HG02623 (cell line): ENCODE results near the gene WDR33.

Source experiments
- ATAC-seq: cut with Tn5 transposase; IDR thresholded peaks from one replicate; pipeline ENCODE4 v1.9.1; 2021; ENCODE audit warnings: moderate library complexity; ENCODE audit not compliant: unreplicated experiment

Gene WDR33

GRCh38 chr2:127721978-127722355 is 89.0 kb downstream of the WDR33 start:
- ATAC-seq, result no peak

- ATAC-seq, result no peak
Observed at GRCh38 chr2:127721311-127721977, 89.5 kb downstream of the WDR33 start.

- ATAC-seq, result no peak
Observed at GRCh38 chr2:127719301-127720218, 91.4 kb downstream of the WDR33 start.

GRCh38 chr2:127718271-127718670 is 92.7 kb downstream of the WDR33 start:
- ATAC-seq, result no peak

- ATAC-seq, result no peak
Observed at GRCh38 chr2:127715778-127716449, 95.1 kb downstream of the WDR33 start.

- no peak for ATAC-seq
Observed at GRCh38 chr2:127713562-127713961, 97.4 kb downstream of the WDR33 start.

- ATAC-seq, result no peak
Observed at GRCh38 chr2:127712999-127713398, 98.0 kb downstream of the WDR33 start.

- ATAC-seq, result no peak
Observed at GRCh38 chr2:127709336-127709735, 101.6 kb downstream of the WDR33 start.

GRCh38 chr2:127707890-127708648 is 102.9 kb downstream of the WDR33 start:
- no peak for ATAC-seq

GRCh38 chr2:127706215-127706990 is 104.6 kb downstream of the WDR33 start:
- ATAC-seq, result no peak

- ATAC-seq, result no peak
Observed at GRCh38 chr2:127705391-127706065, 105.4 kb downstream of the WDR33 start.

- no peak for ATAC-seq
Observed at GRCh38 chr2:127704641-127705390, 106.2 kb downstream of the WDR33 start.

- no peak for ATAC-seq
Observed at GRCh38 chr2:127703282-127703681, 107.7 kb downstream of the WDR33 start.

GRCh38 chr2:127702395-127703009 is 108.5 kb downstream of the WDR33 start:
- ATAC-seq, result no peak

GRCh38 chr2:127701651-127702394 is 109.1 kb downstream of the WDR33 start:
- ATAC-seq, result peak; percentile 49

GRCh38 chr2:127701193-127701650 is 109.7 kb downstream of the WDR33 start, which contains the start of gene SFT2D3:
Gene SFT2D3 (plus strand): TSS chr2:127701497. CDS start chr2:127701529, 32 bp downstream.
- ATAC-seq, result peak; percentile 68

- peak; percentile 41 for ATAC-seq
Observed at GRCh38 chr2:127700527-127701192, 110.3 kb downstream of the WDR33 start.
